Karpas-422 (cell line): ENCODE measurements around the gene HOXA3. TPM values are rescaled to one million over a fixed set of nuclear protein-coding genes. Genes with fewer than 3 reads are reported as not detected.

Experiments
- DNase-seq: peaks from one replicate; pipeline ENCODE4 v3.0.0-alpha.2; 2015
- H2AFZ ChIP-seq: fragments of 200-600 bp; sonication (generic); 2 replicates; pipeline ENCODE4 v1.6.1; 2014; ENCODE audit warnings: antibody characterized with exemption, low read length, mixed read lengths
- H3K27ac ChIP-seq: fragments of 200-600 bp; sonication (generic); 2 replicates; pipeline ENCODE4 v1.5.1; 2014; ENCODE audit warnings: mild to moderate bottlenecking, low read length, moderate library complexity
- H3K27me3 ChIP-seq: fragments of 200-600 bp; sonication (generic); 2 replicates; pipeline ENCODE4 v1.6.1; 2014; ENCODE audit warnings: low read length, mixed read lengths
- H3K36me3 ChIP-seq: fragments of 200-600 bp; sonication (generic); 2 replicates; pipeline ENCODE4 v1.6.1; 2014; ENCODE audit warnings: low read length, mixed read lengths; ENCODE audit not compliant: insufficient read depth
- H3K4me1 ChIP-seq: fragments of 200-600 bp; sonication (generic); 2 replicates; pipeline ENCODE4 v1.6.1; 2014; ENCODE audit warnings: mild to moderate bottlenecking, low read length, mixed read lengths
- H3K4me2 ChIP-seq: fragments of 200-600 bp; sonication (generic); 2 replicates; pipeline ENCODE4 v1.6.1; 2014; ENCODE audit warnings: low read length, low read depth, mild to moderate bottlenecking; ENCODE audit not compliant: poor library complexity, severe bottlenecking
- H3K4me3 ChIP-seq: fragments of 200-600 bp; sonication (generic); 2 replicates; pipeline ENCODE4 v1.5.1; 2014; ENCODE audit warnings: mild to moderate bottlenecking, antibody characterized with exemption, low read length, mixed read lengths
- H3K79me2 ChIP-seq: fragments of 200-600 bp; sonication (generic); 2 replicates; pipeline ENCODE4 v1.6.1; 2014; ENCODE audit warnings: mild to moderate bottlenecking, low read length, mixed read lengths
- H3K9ac ChIP-seq: fragments of 200-600 bp; sonication (generic); 2 replicates; pipeline ENCODE4 v1.6.0; 2014; ENCODE audit warnings: low read length
- H3K9me2 ChIP-seq: fragments of 200-600 bp; sonication (generic), shearing (Covaris generic); replicated peaks from 2 replicates; pipeline ENCODE4 v1.6.0; 2014; ENCODE audit warnings: mild to moderate bottlenecking, low read length, moderate library complexity; ENCODE audit not compliant: insufficient read depth
- H3K9me3 ChIP-seq: fragments of 300-700, 200-600 bp; sonication (generic); 2 replicates; pipeline ENCODE4 v1.6.1; 2014; ENCODE audit warnings: low read length, mixed read lengths
- H4K20me1 ChIP-seq: fragments of 200-600 bp; sonication (generic); 2 replicates; pipeline ENCODE4 v1.6.1; 2014; ENCODE audit warnings: mild to moderate bottlenecking, antibody characterized with exemption, low read length, low read depth; ENCODE audit not compliant: insufficient read depth
- total RNA-seq: library from RNA; depleted of rRNA; stranded (reverse); fragments of >200 nt; shearing (Covaris generic); gene quantifications from 2 replicates; pipeline ENCODE4 v1.2.3, GENCODE V29; 2014; ENCODE audit warnings: low replicate concordance

Gene HOXA3
- total RNA-seq, 1 experiment from 2014 or later, result 1.3 TPM

- no peaks in the 10 kb centered on the region for H3K27me3 ChIP-seq
- H3K9me3 ChIP-seq, result no peaks in the 10 kb centered on the region
These were observed 38.9 kb upstream of the HOXA3 start for GRCh38 chr7:27191161-27191731.

DNA sequence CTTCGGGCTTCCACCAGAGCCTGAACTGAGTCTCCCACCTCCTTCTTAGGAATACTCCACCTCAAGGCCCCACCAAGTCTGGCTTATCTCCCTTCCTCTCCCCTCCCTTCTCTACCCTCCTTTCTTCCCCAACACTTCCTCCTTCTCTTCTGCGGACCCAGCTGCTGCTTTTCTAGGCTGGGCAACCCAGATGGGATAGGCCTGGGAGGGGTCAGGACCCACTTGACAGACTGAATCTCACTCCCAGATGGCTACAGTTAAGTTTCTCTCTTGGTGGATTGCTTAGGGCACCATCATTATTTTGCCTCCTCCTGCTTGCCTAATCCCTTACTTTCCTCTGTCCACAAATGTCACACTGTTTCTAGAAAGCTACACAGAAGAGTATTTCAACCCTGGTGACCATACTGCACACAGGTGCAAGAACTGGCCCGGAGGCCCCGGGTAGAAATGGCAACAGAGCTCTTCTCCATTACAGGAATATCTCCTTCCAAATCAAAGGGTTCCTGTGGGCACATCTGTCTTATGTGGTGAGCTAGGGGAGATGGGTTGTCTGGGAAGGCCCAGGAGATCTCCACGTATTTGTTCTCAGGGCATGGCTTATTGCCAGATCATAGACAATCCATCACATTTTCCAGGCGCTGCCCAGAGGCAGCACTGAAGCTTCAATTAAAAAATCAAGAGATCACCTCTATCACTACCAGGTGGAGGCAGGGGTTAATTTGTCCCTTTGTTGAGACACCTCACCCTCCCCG, 37.8 kb upstream of the HOXA3 start:
- H3K9me2 ChIP-seq, result no peaks in the 10 kb centered on the region
- no peak for DNase-seq
- H3K4me2 ChIP-seq, result no peak overlapping the region
- H3K9me3 ChIP-seq, result no peaks in the 10 kb centered on the region
- H3K36me3 ChIP-seq, result no peaks in the 10 kb centered on the region
- H2AFZ ChIP-seq, result no peak overlapping the region
- no peak overlapping the region for H3K4me3 ChIP-seq
- no peaks in the 10 kb centered on the region for H4K20me1 ChIP-seq
- no peaks in the 10 kb centered on the region for H3K79me2 ChIP-seq
- H3K27ac ChIP-seq, result no peak overlapping the region
- no peak overlapping the region for H3K9ac ChIP-seq
- H3K27me3 ChIP-seq, result no peaks in the 10 kb centered on the region
- H3K4me1 ChIP-seq, result no peaks in the 10 kb centered on the region

More at GRCh38 chr7:27191161-27191731, 38.9 kb upstream of the HOXA3 start:
- Histone ChIP-seq H3K27ac (no peak overlapping the region), H3K9me2 (no peaks in the 10 kb centered on the region), H3K4me2 (no peak overlapping the region), H3K36me3 (no peaks in the 10 kb centered on the region), H4K20me1 (no peaks in the 10 kb centered on the region), H3K79me2 (no peaks in the 10 kb centered on the region), H2AFZ (no peak overlapping the region), H3K9ac (no peak overlapping the region), H3K4me3 (no peak overlapping the region), H3K4me1 (peaks cover under 1% of the 10 kb centered on the region; the same call in 1 of the 2 replicates)
- no peak for DNase-seq

DNA sequence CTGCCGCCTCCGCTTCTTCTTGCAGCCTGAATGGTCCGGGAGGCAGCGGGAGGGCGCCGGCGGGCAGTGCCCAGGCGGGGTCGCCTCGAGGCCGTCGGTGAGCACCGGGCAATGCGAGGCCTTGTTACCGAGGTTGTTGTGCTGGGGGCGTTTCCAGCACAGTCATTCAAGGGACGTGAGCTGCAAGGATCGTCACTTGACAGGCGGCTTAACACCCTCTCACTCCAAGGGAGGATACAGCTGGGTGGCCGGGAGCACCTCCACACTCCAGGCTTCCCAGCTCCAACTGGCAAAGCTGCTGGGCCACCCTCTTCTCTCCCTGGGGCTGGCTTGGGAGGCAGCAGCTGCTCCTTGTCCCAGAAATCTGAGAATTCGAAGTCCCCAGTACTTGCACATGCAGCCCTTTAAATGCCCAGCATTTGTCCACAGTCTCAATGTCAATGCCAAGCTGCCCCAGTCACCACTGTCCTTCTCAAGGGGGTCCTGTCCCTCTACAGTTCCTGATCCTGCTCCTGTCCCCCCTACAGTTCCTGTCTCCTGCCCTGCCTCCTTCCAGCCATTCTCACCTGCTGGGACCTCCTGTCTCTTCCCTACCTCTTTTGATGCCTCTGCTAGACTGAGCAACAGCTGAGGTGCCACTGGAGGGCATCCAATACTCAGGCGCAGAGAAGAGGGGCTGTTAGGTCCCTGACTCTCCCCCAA, 37.1 kb upstream of the HOXA3 start:
- no peaks in the 10 kb centered on the region for H3K79me2 ChIP-seq
- H3K9me3 ChIP-seq, result no peaks in the 10 kb centered on the region
- H3K9ac ChIP-seq, result no peak overlapping the region
- H3K4me2 ChIP-seq, result no peak overlapping the region
- H4K20me1 ChIP-seq, result no peaks in the 10 kb centered on the region
- no peak for DNase-seq
- H3K36me3 ChIP-seq, result no peaks in the 10 kb centered on the region
- no peak overlapping the region for H2AFZ ChIP-seq
- no peaks in the 10 kb centered on the region for H3K27me3 ChIP-seq
- no peaks in the 10 kb centered on the region for H3K4me1 ChIP-seq
- H3K9me2 ChIP-seq, result no peaks in the 10 kb centered on the region
- H3K27ac ChIP-seq, result no peak overlapping the region
- no peak overlapping the region for H3K4me3 ChIP-seq

DNA sequence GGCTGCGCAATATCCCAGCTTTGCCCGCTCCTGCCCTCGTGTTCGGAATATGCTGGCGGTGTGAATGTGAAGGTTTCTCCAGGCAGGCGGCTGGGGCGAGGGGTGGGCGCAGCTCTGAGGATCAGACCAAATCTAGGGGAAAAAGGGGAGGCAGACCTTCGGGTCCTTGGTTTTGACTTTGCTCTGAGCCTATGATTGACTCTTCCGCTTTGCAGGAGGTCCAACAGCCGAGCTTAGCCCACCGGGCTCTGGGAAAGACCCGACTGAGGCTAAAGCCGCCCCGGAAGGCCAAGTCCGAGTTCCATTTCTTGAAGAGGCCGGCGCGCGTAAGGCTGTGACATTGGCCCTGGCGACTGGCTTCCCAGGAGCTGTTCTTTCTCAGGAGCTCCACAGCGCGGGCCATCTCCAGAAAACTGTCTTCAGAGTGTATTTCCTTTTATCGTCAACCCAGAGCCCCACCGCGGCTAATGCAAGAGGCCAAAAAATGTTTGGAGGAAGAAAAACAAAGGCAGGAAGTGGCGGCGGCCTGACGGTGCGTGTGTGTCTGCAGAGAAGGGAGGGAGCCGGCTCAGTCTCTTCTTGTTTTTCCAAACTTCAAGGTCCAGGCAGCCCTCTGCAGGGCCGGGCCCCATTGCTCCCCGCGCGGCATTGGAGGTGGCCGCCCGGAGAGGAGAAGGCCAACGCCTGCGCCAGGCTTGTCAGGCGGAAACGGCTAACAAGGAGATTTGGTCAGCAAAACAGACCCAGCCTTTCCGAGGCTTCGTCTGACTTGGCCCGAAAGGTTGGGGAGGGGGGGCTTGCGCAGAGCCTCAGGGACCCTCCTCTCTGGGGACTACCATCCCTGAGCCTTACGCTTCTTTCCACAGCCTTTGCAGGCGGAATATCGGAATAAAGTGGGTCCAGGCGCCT, 36.3 kb upstream of the HOXA3 start:
- DNase-seq, result no peak
- no peaks in the 10 kb centered on the region for H4K20me1 ChIP-seq
- H3K9me2 ChIP-seq, result no peaks in the 10 kb centered on the region
- H3K36me3 ChIP-seq, result no peaks in the 10 kb centered on the region
- no peak overlapping the region for H3K4me3 ChIP-seq
- H3K4me2 ChIP-seq, result no peak overlapping the region
- no peaks in the 10 kb centered on the region for H3K9me3 ChIP-seq
- no peaks in the 10 kb centered on the region for H3K79me2 ChIP-seq
- no peaks in the 10 kb centered on the region for H3K4me1 ChIP-seq
- H3K27ac ChIP-seq, result no peak overlapping the region
- H3K9ac ChIP-seq, result no peak overlapping the region
- H3K27me3 ChIP-seq, result no peaks in the 10 kb centered on the region
- no peak overlapping the region for H2AFZ ChIP-seq

DNA sequence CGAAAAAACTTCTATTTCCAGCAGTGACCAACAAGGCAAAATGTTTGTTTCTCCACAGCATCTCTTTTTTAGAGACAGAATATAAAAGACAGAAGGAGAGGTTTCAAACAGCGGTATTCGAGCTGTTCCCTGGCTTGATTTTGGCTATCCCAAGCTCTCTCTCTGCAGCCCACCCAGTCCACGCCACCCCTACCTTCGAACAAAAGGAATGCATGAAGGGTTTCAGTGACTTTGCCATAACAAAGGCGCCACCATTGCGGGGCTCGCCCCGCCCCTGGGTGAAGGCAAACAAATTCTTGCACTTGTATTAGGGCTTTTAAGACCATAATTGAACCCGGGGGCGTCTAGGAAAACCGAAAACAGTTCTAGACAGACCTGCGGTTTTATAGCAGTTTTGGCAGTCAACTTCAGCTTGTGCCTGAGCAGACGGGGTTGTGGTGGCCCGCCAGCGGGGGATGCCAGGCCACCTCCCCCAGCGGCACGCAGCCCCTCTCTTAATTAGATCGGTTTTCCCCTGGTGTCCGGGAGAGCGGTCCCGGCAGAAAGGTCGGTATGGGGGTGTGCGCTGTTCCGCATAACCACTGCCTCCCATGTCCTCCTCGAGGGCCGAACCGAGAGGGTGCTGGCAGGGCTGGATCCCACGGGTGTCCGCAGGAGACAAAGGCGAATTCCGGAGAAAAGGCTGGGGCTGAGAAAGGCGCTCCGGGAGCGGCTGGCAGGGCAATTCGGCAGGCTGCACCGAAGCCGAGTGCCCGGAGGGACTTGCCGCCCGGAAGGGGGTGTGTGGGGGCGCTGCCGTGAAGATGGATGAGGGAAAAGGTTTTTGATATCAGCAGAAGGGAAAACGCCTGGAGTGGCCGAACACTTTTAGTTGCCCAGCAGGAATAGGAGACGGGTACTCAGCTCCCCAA, 35.3 kb upstream of the HOXA3 start:
- Histone ChIP-seq H3K4me3 (no peak overlapping the region), H3K4me2 (no peak overlapping the region), H3K36me3 (no peaks in the 10 kb centered on the region), H3K9me3 (no peaks in the 10 kb centered on the region), H4K20me1 (no peaks in the 10 kb centered on the region), H3K9me2 (no peaks in the 10 kb centered on the region), H2AFZ (no peak overlapping the region), H3K4me1 (no peaks in the 10 kb centered on the region), H3K27me3 (no peaks in the 10 kb centered on the region), H3K9ac (no peak overlapping the region), H3K79me2 (no peaks in the 10 kb centered on the region), H3K27ac (no peak overlapping the region)
- no peak for DNase-seq

- H3K9me2 ChIP-seq, result no peaks in the 10 kb centered on the region
- DNase-seq, result no peak
- no peaks in the 10 kb centered on the region for H3K79me2 ChIP-seq
- H4K20me1 ChIP-seq, result no peaks in the 10 kb centered on the region
- no peaks in the 10 kb centered on the region for H3K4me1 ChIP-seq
- no peaks in the 10 kb centered on the region for H3K36me3 ChIP-seq
- no peak overlapping the region for H3K4me2 ChIP-seq
- H3K9ac ChIP-seq, result no peak overlapping the region
- H3K27ac ChIP-seq, result no peak overlapping the region
- H3K27me3 ChIP-seq, result no peaks in the 10 kb centered on the region
- no peak overlapping the region for H3K4me3 ChIP-seq
- no peaks in the 10 kb centered on the region for H3K9me3 ChIP-seq
- no peak overlapping the region for H2AFZ ChIP-seq
These were observed 34.5 kb upstream of the HOXA3 start for GRCh38 chr7:27186668-27187474.
